ENCODE results near the gene ZXDC. TPM values are rescaled to one million over a fixed set of nuclear protein-coding genes. Genes with fewer than 3 reads are reported as not detected.

ZXDC gene
- total RNA-seq, 1 experiment from 2014 or later = 28.3 TPM

DNA sequence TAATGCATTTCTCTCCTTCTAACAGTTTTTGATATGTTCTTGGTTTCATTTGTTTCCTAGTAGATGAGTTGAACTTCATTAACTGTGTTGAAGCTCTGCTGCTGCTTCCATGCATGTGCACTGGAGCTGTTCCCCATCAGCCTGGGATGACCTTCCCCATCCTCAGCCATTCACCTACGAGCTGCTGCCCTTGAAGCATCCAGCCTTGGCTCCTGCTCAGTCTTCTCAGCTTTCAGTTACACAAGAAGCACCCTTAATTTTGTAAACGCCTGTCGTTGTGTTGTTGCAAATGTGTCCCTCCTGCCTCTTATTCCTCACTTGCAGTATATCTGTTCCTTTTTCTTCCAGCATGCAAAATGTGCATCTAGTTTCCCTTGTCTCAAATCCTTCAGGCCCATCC lies 8.5 kb upstream of the ZXDC start:
- H2BK120ac ChIP-seq (ENCODE audit: low read depth, low read length, poor library complexity, severe bottlenecking) = no peak overlapping the region
- no peak overlapping the region for H3K14ac ChIP-seq (ENCODE audit: insufficient read depth, low read length)
- no peak overlapping the region for H3K27ac ChIP-seq (ENCODE audit: insufficient read length, low read depth, low read length)
- Mint-ChIP-seq H3K4me3 (no peak overlapping the region), H3K27ac (peak overlapping the region in 2 of 3 experiments; percentile 56 to 76; a peak in 2 of 7 replicates), H3K36me3 (ENCODE audit: insufficient read depth in 1 of 3, low read depth in 3 of 3) (no peaks in the 10 kb centered on the region), H3K27me3 (ENCODE audit: low read depth) (peaks cover 5% of the 10 kb centered on the region), H3K9me3 (no peaks in the 10 kb centered on the region; a peak in 2 of 5 replicates), H3K4me1 (peaks cover 29 to 36% of the 10 kb centered on the region in 2 experiments)
- no peak overlapping the region for H4K8ac ChIP-seq (replicated peaks; ENCODE audit: insufficient read length, low read depth, low read length)
- H3K79me2 ChIP-seq (ENCODE audit: insufficient read depth, low read length) = no peaks in the 10 kb centered on the region
- H3K4me1 ChIP-seq (ENCODE audit: insufficient read depth, low read length) = peaks cover 8% of the 10 kb centered on the region; the same call in 1 of the 2 replicates
- no peak for TF ChIP-seq CTCF (conservative IDR thresholded peaks at IDR 0.05)
- H2AFZ ChIP-seq (ENCODE audit: low read length) = no peak overlapping the region
- H3K4me2 ChIP-seq (ENCODE audit: insufficient read depth, insufficient read length, low read length) = no peak overlapping the region
- no peak overlapping the region for H2AK5ac ChIP-seq (ENCODE audit: insufficient read length, low read length)
- no peaks in the 10 kb centered on the region for H3K79me1 ChIP-seq (ENCODE audit: insufficient read depth, low read depth, low read length, poor library complexity, severe bottlenecking)
- no peak overlapping the region for H2BK5ac ChIP-seq (ENCODE audit: insufficient read length, low read length)
- H3K23me2 ChIP-seq (ENCODE audit: insufficient read length, low read depth, low read length, poor library complexity, severe bottlenecking) = no peaks in the 10 kb centered on the region
- no peak overlapping the region for H3K56ac ChIP-seq (ENCODE audit: insufficient read length, low read depth, low read length)
- no peaks in the 10 kb centered on the region for H3K27me3 ChIP-seq (ENCODE audit: insufficient read depth, low read length)
- no peak overlapping the region for H3K18ac ChIP-seq (ENCODE audit: insufficient read length, low read depth, low read length)
- H3K9me3 ChIP-seq (ENCODE audit: control insufficient read depth, low read depth, low read length) = no peaks in the 10 kb centered on the region
- WGBS (ENCODE audit: extremely low coverage, insufficient read length, low lambda C conversion rate) = no CpG with 5 or more reads among the region's 3 CpGs
- no peak overlapping the region for H4K91ac ChIP-seq (ENCODE audit: insufficient read length, low read depth, low read length)
- H2BK12ac ChIP-seq (ENCODE audit: insufficient read length, low read depth, low read length) = no peak overlapping the region
- no peak overlapping the region for H3T11ph ChIP-seq (ENCODE audit: low read length)
- H2BK15ac ChIP-seq (ENCODE audit: low read depth, low read length) = no peak overlapping the region
- no peak overlapping the region for H2BK20ac ChIP-seq (ENCODE audit: low read depth, low read length, poor library complexity, severe bottlenecking)
- no peak overlapping the region for H3K23ac ChIP-seq (ENCODE audit: insufficient read length, low read depth, low read length)
- H4K5ac ChIP-seq (ENCODE audit: insufficient read length, low read depth, low read length) = no peak overlapping the region
- no peaks in the 10 kb centered on the region for H4K20me1 ChIP-seq (ENCODE audit: control insufficient read depth, insufficient read depth, insufficient read length)
- no peak overlapping the region for H3K9ac ChIP-seq (ENCODE audit: extremely low read depth, insufficient read length, low read length)
- no peak for DNase-seq
- no peak overlapping the region for H3K4ac ChIP-seq (ENCODE audit: low read depth, low read length)
